HEK293 (cell line): ENCODE data around the gene MAML3.

Experiments used
- KLF10 ChIP-seq: fragments of 450-650 bp; IDR thresholded peaks from 2 replicates; pipeline ENCODE4 v1.5.1; 2018; ENCODE audit warnings: missing biosample characterization, mild to moderate bottlenecking, missing genetic modification characterization
- KLF16 ChIP-seq: fragments of 450-650 bp; formaldehyde crosslinking; IDR thresholded peaks from 2 replicates; pipeline ENCODE4 v1.5.1; 2017; ENCODE audit warnings: missing biosample characterization, missing genetic modification characterization
- KLF7 ChIP-seq: fragments of 450-650 bp; formaldehyde crosslinking; IDR thresholded peaks from 2 replicates; pipeline ENCODE4 v1.5.1; 2016; ENCODE audit warnings: missing biosample characterization, missing genetic modification characterization, borderline replicate concordance
- KLF8 ChIP-seq: fragments of 450-650 bp; formaldehyde crosslinking; IDR thresholded peaks from 2 replicates; pipeline ENCODE4 v1.5.1; 2016; ENCODE audit warnings: missing biosample characterization, missing genetic modification characterization
- MZF1 ChIP-seq: fragments of 450-650 bp; formaldehyde crosslinking; IDR thresholded peaks from 2 replicates; pipeline ENCODE4 v1.5.1; 2017; ENCODE audit warnings: missing biosample characterization, missing genetic modification characterization, borderline replicate concordance
- OSR2 ChIP-seq: fragments of 450-650 bp; formaldehyde crosslinking; IDR thresholded peaks from 2 replicates; pipeline ENCODE4 v1.5.1; 2016; ENCODE audit warnings: missing biosample characterization, missing genetic modification characterization
- PRDM1 ChIP-seq: fragments of 450-650 bp; formaldehyde crosslinking; IDR thresholded peaks from 2 replicates; pipeline ENCODE4; 2016; ENCODE audit warnings: missing biosample characterization, missing genetic modification characterization
- PRDM10 ChIP-seq: fragments of 450-650 bp; formaldehyde crosslinking; IDR thresholded peaks from 2 replicates; pipeline ENCODE4 v1.5.1; 2016; ENCODE audit warnings: missing biosample characterization, missing genetic modification characterization
- RBAK ChIP-seq: fragments of 450-650 bp; formaldehyde crosslinking; IDR thresholded peaks from 2 replicates; pipeline ENCODE4 v1.5.1; 2016; ENCODE audit warnings: missing biosample characterization, missing genetic modification characterization
- REST ChIP-seq: fragments of 450-650 bp; formaldehyde crosslinking; IDR thresholded peaks from 2 replicates; pipeline ENCODE4 v1.5.1; 2016; ENCODE audit warnings: missing biosample characterization, missing genetic modification characterization
- TRIM28 ChIP-seq: IDR thresholded peaks from 2 replicates; pipeline ENCODE4 v1.6.1; 2011; ENCODE audit warnings: low read length, control low read depth, borderline replicate concordance
- WT1 ChIP-seq: fragments of 450-650 bp; formaldehyde crosslinking; IDR thresholded peaks from 2 replicates; pipeline ENCODE4 v1.5.1; 2016; ENCODE audit warnings: missing biosample characterization, missing genetic modification characterization
- ZBTB44 ChIP-seq: fragments of 450-650 bp; IDR thresholded peaks from 2 replicates; pipeline ENCODE4 v1.5.1; 2018; ENCODE audit warnings: missing biosample characterization, mild to moderate bottlenecking, missing genetic modification characterization
- ZBTB48 ChIP-seq: fragments of 450-650 bp; formaldehyde crosslinking; IDR thresholded peaks from 2 replicates; pipeline ENCODE4 v1.5.1; 2016; ENCODE audit warnings: missing biosample characterization, missing genetic modification characterization
- ZNF138 ChIP-seq: fragments of 450-650 bp; formaldehyde crosslinking; IDR thresholded peaks from 2 replicates; pipeline ENCODE4 v1.5.1; 2016; ENCODE audit warnings: missing biosample characterization, missing genetic modification characterization, borderline replicate concordance
- ZNF174 ChIP-seq: fragments of 450-650 bp; formaldehyde crosslinking; IDR thresholded peaks from 2 replicates; pipeline ENCODE4 v1.5.0; 2017; ENCODE audit warnings: missing biosample characterization, mild to moderate bottlenecking, missing genetic modification characterization
- ZNF23 ChIP-seq: fragments of 450-650 bp; formaldehyde crosslinking; IDR thresholded peaks from 2 replicates; pipeline ENCODE4 v1.5.1; 2016; ENCODE audit warnings: missing biosample characterization, missing genetic modification characterization, borderline replicate concordance
- ZNF24 ChIP-seq: fragments of 450-650 bp; formaldehyde crosslinking; IDR thresholded peaks from 2 replicates; pipeline ENCODE4 v1.5.1; 2016; ENCODE audit warnings: missing biosample characterization, missing genetic modification characterization
- ZNF266 ChIP-seq: fragments of 450-650 bp; formaldehyde crosslinking; IDR thresholded peaks from 2 replicates; pipeline ENCODE4 v1.5.1; 2016; ENCODE audit warnings: missing biosample characterization, missing genetic modification characterization, low read depth
- ZNF274 ChIP-seq, 2 experiments: fragments of 200-500 bp in 1 of 2; fragments of 450-650 bp in 1 of 2; sonication (Bioruptor generic) in 1 of 2; formaldehyde crosslinking in 1 of 2; IDR thresholded peaks; 2 replicates each; pipeline versions ENCODE4 v1.5.1 to v1.6.1; 2014 to 2016; ENCODE audit warnings: borderline replicate concordance in 1 of 2, inconsistent platforms in 1 of 2, low read length in 1 of 2, missing biosample characterization in 1 of 2, missing genetic modification characterization in 1 of 2
- ZNF341 ChIP-seq: fragments of 450-650 bp; formaldehyde crosslinking; IDR thresholded peaks from 2 replicates; pipeline ENCODE4; 2016; ENCODE audit warnings: low read depth, missing biosample characterization, missing genetic modification characterization
- ZNF354C ChIP-seq: fragments of 450-650 bp; formaldehyde crosslinking; IDR thresholded peaks from 2 replicates; pipeline ENCODE4 v1.5.1; 2016; ENCODE audit warnings: missing biosample characterization, missing genetic modification characterization, low read depth, borderline replicate concordance
- ZNF423 ChIP-seq: fragments of 450-650 bp; formaldehyde crosslinking; IDR thresholded peaks from 2 replicates; pipeline ENCODE4 v1.5.1; 2016; ENCODE audit warnings: missing biosample characterization, missing genetic modification characterization
- ZNF580 ChIP-seq: fragments of 450-650 bp; formaldehyde crosslinking; IDR thresholded peaks from 2 replicates; pipeline ENCODE4 v1.5.1; 2016; ENCODE audit warnings: missing biosample characterization, missing genetic modification characterization
- ZNF660 ChIP-seq: fragments of 450-650 bp; IDR thresholded peaks from 2 replicates; pipeline ENCODE4 v1.5.1; 2018; ENCODE audit warnings: missing biosample characterization, mild to moderate bottlenecking, missing genetic modification characterization
- ZNF677 ChIP-seq: fragments of 450-650 bp; IDR thresholded peaks from 2 replicates; pipeline ENCODE4 v1.5.0; 2018; ENCODE audit warnings: missing biosample characterization, mild to moderate bottlenecking, missing genetic modification characterization, moderate library complexity
- ZSCAN18 ChIP-seq: fragments of 450-650 bp; formaldehyde crosslinking; IDR thresholded peaks from 2 replicates; pipeline ENCODE4 v1.5.1; 2016; ENCODE audit warnings: missing biosample characterization, missing genetic modification characterization

Gene MAML3

GRCh38 chr4:140085062-140085622 is 68.8 kb downstream of the MAML3 start (continued):
- TF ChIP-seq ZNF274 (IDR thresholded peaks at IDR 0.05; ENCODE audit: low read length) (no peak), ZNF274 (tag by site-specific recombination; IDR thresholded peaks at IDR 0.05; ENCODE audit: borderline replicate concordance) (no peak), TRIM28 (no peak), KLF16 (tag by site-specific recombination) (no peak), REST (no peak), ZNF174 (tag by site-specific recombination) (no peak), ZBTB48 (tag by site-specific recombination) (no peak), OSR2 (tag by site-specific recombination) (peak; percentile 56; the same call in 1 of the 2 replicates), ZNF266 (tag by site-specific recombination) (no peak), ZNF24 (tag by site-specific recombination) (no peak), ZNF341 (tag by site-specific recombination) (peak; percentile 24; the same call in 1 of the 2 replicates), ZNF677 (tag by site-specific recombination) (no peak), KLF7 (tag by site-specific recombination) (no peak), ZNF23 (tag by site-specific recombination) (no peak), KLF10 (no peak), ZNF580 (tag by site-specific recombination) (no peak), PRDM1 (tag by site-specific recombination) (no peak), ZBTB44 (tag by site-specific recombination) (no peak), ZNF660 (0 out of 2 replicates have a peak, but pooled peaks have one; percentile 27), ZNF423 (peak; percentile 90), ZSCAN18 (tag by site-specific recombination) (no peak), ZNF354C (tag by site-specific recombination) (no peak), MZF1 (peak; percentile 64; the same call in 1 of the 2 replicates), RBAK (tag by site-specific recombination) (no peak), WT1 (tag by site-specific recombination) (no peak), ZNF138 (tag by site-specific recombination) (no peak), PRDM10 (peak; percentile 57; the same call in 1 of the 2 replicates), KLF8 (no peak)
